Common myeloid progenitor, CD34-positive (primary cell): ENCODE measurements around the gene STN1.

Source experiments
- CTCF ChIA-PET: fragments of 350-600 bp; sonication (Branson Sonifier 250); formaldehyde crosslinking; loops from one replicate; lab custom pipeline; 2021; ENCODE audit warnings: antibody characterized with exemption; lab: Charles Lee
- POLR2A ChIA-PET: fragments of 350-600 bp; sonication (Branson Sonifier 250); formaldehyde crosslinking; loops from one replicate; lab custom pipeline; 2021; ENCODE audit warnings: antibody characterized with exemption; lab: Charles Lee
- DNase-seq, 3 donors: peaks; one replicate each; pipeline versions ENCODE4 v3.0.0 to v3.0.0-alpha.2; 2013
- H3K27ac ChIP-seq, 2 experiments: 1 replicate in 1 of 2; 2 replicates in 1 of 2; pipeline ENCODE4 v1.7.0; 2013; ENCODE audit warnings: inconsistent platforms in 2 of 2, low read length in 2 of 2, mild to moderate bottlenecking in 2 of 2, low read depth in 1 of 2, moderate library complexity in 1 of 2; ENCODE audit not compliant: severe bottlenecking in 2 of 2, insufficient read depth in 1 of 2, poor library complexity in 1 of 2
- H3K27me3 ChIP-seq, 5 experiments: replicated peaks in 2 of 5; 1 replicate in 3 of 5; 2 replicates in 2 of 5; pipeline versions ENCODE4 v1.6.1 to v1.7.0; 2013; ENCODE audit warnings: low read length in 4 of 5, mild to moderate bottlenecking in 2 of 5, moderate library complexity in 2 of 5, inconsistent platforms in 1 of 5; ENCODE audit not compliant: insufficient read depth in 5 of 5, control insufficient read depth in 4 of 5
- H3K36me3 ChIP-seq, 4 experiments: 1 replicate in 2 of 4; 2 replicates in 2 of 4; pipeline versions ENCODE4 v1.6.1 to v1.7.0; 2013; ENCODE audit warnings: low read length in 3 of 4, control low read depth in 1 of 4, mild to moderate bottlenecking in 1 of 4; ENCODE audit not compliant: control insufficient read depth in 4 of 4, insufficient read depth in 4 of 4
- H3K4me1 ChIP-seq, 4 experiments: 1 replicate in 3 of 4; 2 replicates in 1 of 4; pipeline versions ENCODE4 v1.6.1 to v1.7.1; 2013; ENCODE audit warnings: low read length in 3 of 4, mild to moderate bottlenecking in 3 of 4, control low read depth in 1 of 4, inconsistent platforms in 1 of 4, moderate library complexity in 1 of 4; ENCODE audit not compliant: control insufficient read depth in 4 of 4, insufficient read depth in 4 of 4; ENCODE audit errors: control extremely low read depth in 1 of 4
- H3K4me3 ChIP-seq, 7 experiments: 1 replicate in 4 of 7; 2 replicates in 3 of 7; pipeline versions ENCODE4 v1.5.1 to v1.7.0; 2013; ENCODE audit warnings: mild to moderate bottlenecking in 7 of 7, low read length in 6 of 7, moderate library complexity in 6 of 7, inconsistent platforms in 2 of 7, low read depth in 2 of 7, control low read depth in 1 of 7; ENCODE audit not compliant: insufficient read depth in 4 of 7, control insufficient read depth in 1 of 7; ENCODE audit errors: extremely low read depth in 1 of 7
- H3K9me3 ChIP-seq, 5 experiments: 1 replicate in 4 of 5; 2 replicates in 1 of 5; pipeline versions ENCODE4 v1.6.1 to v1.7.1; 2013; ENCODE audit warnings: low read length in 4 of 5, mild to moderate bottlenecking in 2 of 5, inconsistent platforms in 1 of 5, low read depth in 1 of 5, moderate library complexity in 1 of 5; ENCODE audit not compliant: control insufficient read depth in 4 of 5, insufficient read depth in 2 of 5; ENCODE audit errors: control extremely low read depth in 1 of 5
- WGBS: methylation state at CpG from one replicate; pipeline ENCODE4 v1.1.5; 2013; ENCODE audit not compliant: insufficient coverage; 5-methylcytosine and 5-hydroxymethylcytosine counted together

STN1 gene

GRCh38 chr10:103936022-103936421 lies 18.0 kb upstream of the STN1 start:
- no peak overlapping the region for H3K27ac ChIP-seq
- no peaks in the 10 kb centered on the region for H3K27me3 ChIP-seq
- H3K4me1 ChIP-seq, result no peaks in the 10 kb centered on the region
- POLR2A ChIA-PET, result no interaction called here
- no peaks in the 10 kb centered on the region for H3K9me3 ChIP-seq
- no peaks in the 10 kb centered on the region for H3K36me3 ChIP-seq
- no peak for DNase-seq
- CTCF ChIA-PET, result interaction anchor here (0.7 to 1.0 kb wide), 3 partner anchors 8 to 35 kb away, joined by 3 read pairs; no protein-coding TSS in a partner anchor
- H3K4me3 ChIP-seq, result no peak overlapping the region
- 96% methylated on average over 5 of the region's 6 CpGs for WGBS

- no peak overlapping the region for H3K27ac ChIP-seq
- H3K4me1 ChIP-seq, result no peaks in the 10 kb centered on the region
- ChIA-PET POLR2A (no interaction called here), CTCF (interaction anchor here (1.2 kb wide), 1 partner anchor 10 kb away, joined by 5 read pairs; no protein-coding TSS in a partner anchor)
- no peaks in the 10 kb centered on the region for H3K36me3 ChIP-seq
- no peak overlapping the region for H3K4me3 ChIP-seq
- H3K9me3 ChIP-seq, result no peaks in the 10 kb centered on the region
- no peak for DNase-seq
- 100% methylated on average over 3 of the region's 6 CpGs for WGBS
- no peaks in the 10 kb centered on the region for H3K27me3 ChIP-seq
These were observed 16.3 kb upstream of the STN1 start for GRCh38 chr10:103934308-103934707.

DNA sequence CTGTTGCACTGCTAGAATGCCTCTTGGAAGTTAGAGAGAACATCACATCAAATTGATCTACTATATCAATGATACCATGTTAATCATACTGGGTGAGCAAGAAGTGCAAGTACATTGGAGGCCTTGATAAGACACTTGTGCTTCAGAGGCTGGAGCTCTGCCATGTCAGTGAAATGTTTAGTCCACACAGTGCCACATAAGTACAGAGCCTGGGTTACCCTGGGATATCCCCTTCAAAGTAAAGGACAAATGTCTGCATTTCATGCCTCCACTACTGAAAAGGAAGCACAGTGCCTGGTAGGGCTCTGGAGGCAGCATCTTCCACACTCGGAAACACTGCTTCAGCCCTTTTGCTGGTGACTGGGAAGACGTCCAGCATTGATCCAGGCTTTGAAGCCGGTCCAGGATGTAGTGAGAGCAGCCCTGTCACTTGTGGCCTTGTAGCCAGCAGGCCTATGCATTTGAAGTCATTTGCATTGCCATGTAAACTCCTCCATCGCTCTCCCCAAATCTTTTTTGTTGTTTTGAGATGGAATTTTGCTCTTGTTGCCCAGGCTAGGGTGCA lies 15.7 kb upstream of the STN1 start:
- ChIA-PET POLR2A (no interaction called here), CTCF (interaction anchor here (0.8 kb wide), 1 partner anchor 31 kb away, joined by 4 read pairs; no protein-coding TSS in a partner anchor)
- H3K4me3 ChIP-seq, result no peak overlapping the region
- no peaks in the 10 kb centered on the region for H3K27me3 ChIP-seq
- WGBS, result 100% methylated on average over 4 of the region's 4 CpGs
- no peaks in the 10 kb centered on the region for H3K36me3 ChIP-seq
- H3K4me1 ChIP-seq, result no peaks in the 10 kb centered on the region
- H3K27ac ChIP-seq, result no peak overlapping the region
- no peak for DNase-seq
- H3K9me3 ChIP-seq, result no peaks in the 10 kb centered on the region

DNA sequence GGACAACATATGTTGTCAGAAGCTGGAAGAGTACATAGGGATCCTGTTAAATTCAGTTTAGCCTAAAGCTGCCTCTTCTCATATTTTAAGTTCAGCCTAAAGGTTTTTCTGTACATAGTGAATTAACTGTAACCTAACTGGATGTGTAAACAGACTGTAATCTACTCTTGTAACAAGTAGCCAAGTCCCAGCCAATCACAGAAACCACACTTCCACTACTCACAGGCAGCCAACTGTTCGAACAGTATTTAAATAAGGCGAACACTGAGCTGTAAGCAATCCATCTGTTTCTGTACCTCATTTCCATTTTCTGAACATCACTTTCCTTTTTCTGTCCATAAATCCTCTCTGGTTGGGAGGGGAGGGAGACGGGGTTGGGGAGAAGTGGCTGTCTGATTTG lies 15.0 kb upstream of the STN1 start:
- no peaks in the 10 kb centered on the region for H3K4me1 ChIP-seq
- no peak overlapping the region for H3K4me3 ChIP-seq
- DNase-seq, result no peak
- H3K36me3 ChIP-seq, result no peaks in the 10 kb centered on the region
- no peaks in the 10 kb centered on the region for H3K27me3 ChIP-seq
- ChIA-PET POLR2A (no interaction called here), CTCF (interaction anchor here (0.6 to 0.8 kb wide), 2 partner anchors 25 to 30 kb away, joined by 4 read pairs; no protein-coding TSS in a partner anchor)
- no peak overlapping the region for H3K27ac ChIP-seq
- H3K9me3 ChIP-seq, result no peaks in the 10 kb centered on the region
- no CpG with 5 or more reads among the region's 3 CpGs for WGBS

- H3K9me3 ChIP-seq, result no peaks in the 10 kb centered on the region
- no peaks in the 10 kb centered on the region for H3K27me3 ChIP-seq
- ChIA-PET POLR2A (no interaction called here), CTCF (interaction anchor here (0.6 to 1.2 kb wide), 2 partner anchors 9 to 24 kb away, joined by 4 read pairs; no protein-coding TSS in a partner anchor)
- H3K4me3 ChIP-seq, result no peak overlapping the region
- H3K4me1 ChIP-seq, result no peaks in the 10 kb centered on the region
- H3K27ac ChIP-seq, result no peak overlapping the region
- no peak for DNase-seq
- 100% methylated on average over 3 of the region's 7 CpGs for WGBS
- H3K36me3 ChIP-seq, result no peaks in the 10 kb centered on the region
These were observed 14.3 kb upstream of the STN1 start for GRCh38 chr10:103932271-103932670.

GRCh38 chr10:103931603-103932002 lies 13.6 kb upstream of the STN1 start:
- CTCF ChIA-PET, result interaction anchor here (0.7 to 1.7 kb wide), 3 partner anchors 10 to 41 kb away, joined by 4 to 5 read pairs (median 4); no protein-coding TSS in a partner anchor
- H3K4me3 ChIP-seq, result no peak overlapping the region
- no peaks in the 10 kb centered on the region for H3K4me1 ChIP-seq
- POLR2A ChIA-PET, result no interaction called here
- H3K27ac ChIP-seq, result no peak overlapping the region
- no peaks in the 10 kb centered on the region for H3K9me3 ChIP-seq
- WGBS, result 96% methylated on average over 2 of the region's 2 CpGs
- no peaks in the 10 kb centered on the region for H3K36me3 ChIP-seq
- DNase-seq, result no peak
- no peaks in the 10 kb centered on the region for H3K27me3 ChIP-seq

GRCh38 chr10:103930881-103931280 lies 12.9 kb upstream of the STN1 start:
- POLR2A ChIA-PET, result no interaction called here
- Histone ChIP-seq H3K36me3 (no peaks in the 10 kb centered on the region), H3K4me3 (no peak overlapping the region), H3K4me1 (no peaks in the 10 kb centered on the region), H3K9me3 (no peaks in the 10 kb centered on the region), H3K27me3 (no peaks in the 10 kb centered on the region), H3K27ac (no peak overlapping the region)
- CTCF ChIA-PET, result interaction anchor here (0.7 to 1.7 kb wide), 3 partner anchors 9 to 40 kb away, joined by 3 to 5 read pairs (median 4); no protein-coding TSS in a partner anchor
- WGBS, result 100% methylated on average over 1 of the region's 6 CpGs
- DNase-seq, result no peak
